Vagina (tissue), 2 donors: Measurements from ENCODE around the gene AP4E1.

Experiments used
- POLR2A ChIP-seq, 2 donors: fragments of 450-650 bp; IDR thresholded peaks; one replicate each; pipeline ENCODE4 v1.6.1; 2017; ENCODE audit warnings: antibody characterized with exemption in 2 of 2, mild to moderate bottlenecking in 2 of 2, moderate library complexity in 2 of 2
- POLR2AphosphoS5 ChIP-seq, 2 donors: sonication (generic); formaldehyde crosslinking; IDR thresholded peaks; one replicate each; pipeline ENCODE4 v1.9.0; 2017; ENCODE audit warnings: antibody characterized with exemption in 2 of 2, mild to moderate bottlenecking in 2 of 2, low read depth in 1 of 2; ENCODE audit not compliant: insufficient read depth in 1 of 2
- TF ChIP-seq, protein P1 (sequence below), 3 experiments: fragments of 450-650 bp in 2 of 3; fragments of 200-600 bp in 1 of 3; sonication (generic) in 1 of 3; IDR thresholded peaks; one replicate each; pipeline ENCODE4 v1.5.1; 2017 to 2019; ENCODE audit warnings: antibody characterized with exemption in 3 of 3, mild to moderate bottlenecking in 2 of 3, moderate library complexity in 2 of 3

DNA sequence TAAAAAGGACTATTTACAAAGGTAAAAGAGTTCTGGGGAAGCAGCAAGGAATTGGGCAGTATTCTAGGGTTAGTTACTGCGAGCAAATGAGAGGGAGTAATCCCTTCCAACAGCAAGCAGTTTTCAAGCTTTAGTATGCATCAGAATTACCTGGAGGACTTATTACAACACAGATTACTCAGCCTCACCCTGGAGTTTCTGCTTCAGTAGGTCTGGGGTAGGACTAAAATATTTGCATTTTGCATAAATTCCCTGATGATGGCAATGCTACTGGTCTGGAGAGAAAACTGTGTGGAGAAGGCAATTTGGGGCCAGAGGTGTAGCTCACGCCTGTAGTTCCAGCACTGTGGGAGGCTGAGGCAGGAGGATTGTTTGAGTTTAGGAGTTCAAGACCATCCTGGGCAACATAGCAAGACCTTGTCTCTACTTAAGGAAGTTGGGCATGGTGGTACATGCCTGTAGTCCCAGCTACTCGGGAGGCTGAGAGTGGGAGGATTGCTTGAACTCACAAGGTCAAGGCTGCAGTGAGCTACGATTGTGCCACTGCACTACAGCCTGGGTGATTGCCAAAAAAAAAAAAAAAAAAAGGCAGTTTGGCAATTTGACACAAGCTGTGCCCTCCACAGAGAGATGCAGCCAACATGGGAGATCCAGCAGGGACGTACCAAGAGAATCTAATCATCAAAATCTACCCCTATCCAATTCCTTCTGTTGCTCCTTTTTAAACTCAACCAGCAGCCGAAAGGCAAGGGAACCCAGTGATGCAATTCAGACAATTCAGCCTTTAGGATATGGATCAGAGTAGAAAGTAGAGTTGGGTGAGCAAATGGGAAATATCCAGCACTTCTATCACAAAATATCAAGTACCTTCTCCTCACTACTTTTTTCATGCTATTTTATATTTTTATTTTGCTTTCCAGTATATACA lies 27.1 kb upstream of the AP4E1 start:
- TF ChIP-seq, protein P1, sequence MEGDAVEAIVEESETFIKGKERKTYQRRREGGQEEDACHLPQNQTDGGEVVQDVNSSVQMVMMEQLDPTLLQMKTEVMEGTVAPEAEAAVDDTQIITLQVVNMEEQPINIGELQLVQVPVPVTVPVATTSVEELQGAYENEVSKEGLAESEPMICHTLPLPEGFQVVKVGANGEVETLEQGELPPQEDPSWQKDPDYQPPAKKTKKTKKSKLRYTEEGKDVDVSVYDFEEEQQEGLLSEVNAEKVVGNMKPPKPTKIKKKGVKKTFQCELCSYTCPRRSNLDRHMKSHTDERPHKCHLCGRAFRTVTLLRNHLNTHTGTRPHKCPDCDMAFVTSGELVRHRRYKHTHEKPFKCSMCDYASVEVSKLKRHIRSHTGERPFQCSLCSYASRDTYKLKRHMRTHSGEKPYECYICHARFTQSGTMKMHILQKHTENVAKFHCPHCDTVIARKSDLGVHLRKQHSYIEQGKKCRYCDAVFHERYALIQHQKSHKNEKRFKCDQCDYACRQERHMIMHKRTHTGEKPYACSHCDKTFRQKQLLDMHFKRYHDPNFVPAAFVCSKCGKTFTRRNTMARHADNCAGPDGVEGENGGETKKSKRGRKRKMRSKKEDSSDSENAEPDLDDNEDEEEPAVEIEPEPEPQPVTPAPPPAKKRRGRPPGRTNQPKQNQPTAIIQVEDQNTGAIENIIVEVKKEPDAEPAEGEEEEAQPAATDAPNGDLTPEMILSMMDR (IDR thresholded peaks at IDR 0.05), result no peak
- TF ChIP-seq POLR2A (IDR thresholded peaks at IDR 0.05) (no peak), POLR2AphosphoS5 (IDR thresholded peaks at IDR 0.05; ENCODE audit: insufficient read depth in 1 of 2, low read depth in 1 of 2) (no peak)
